Nephron progenitor cell (in vitro differentiated cells): Measurements from ENCODE around the gene TAS2R1.

ENCODE experiments used
- DNase-seq: peaks from one replicate; pipeline ENCODE4 v3.0.0; 2021
- H3K27ac Mint-ChIP-seq: 2 replicates; pipeline ENCODE4 v1.8.0; 2021; ENCODE audit warnings: mild to moderate bottlenecking, moderate library complexity, mixed read lengths
- H3K27me3 Mint-ChIP-seq: 2 replicates; pipeline ENCODE4 v1.8.0; 2021; ENCODE audit warnings: mild to moderate bottlenecking, low read depth, mixed read lengths; ENCODE audit not compliant: poor library complexity
- H3K36me3 Mint-ChIP-seq: 2 replicates; pipeline ENCODE4 v1.8.0; 2021; ENCODE audit warnings: low read depth, mixed read lengths
- H3K4me1 Mint-ChIP-seq: 2 replicates; pipeline ENCODE4 v1.8.0; 2021; ENCODE audit warnings: mixed read lengths
- H3K4me3 Mint-ChIP-seq: 2 replicates; pipeline ENCODE4 v1.8.0; 2021; ENCODE audit warnings: mild to moderate bottlenecking, moderate library complexity, mixed read lengths
- H3K9me3 Mint-ChIP-seq: 2 replicates; pipeline ENCODE4 v1.8.0; 2021; ENCODE audit warnings: mild to moderate bottlenecking, moderate library complexity, mixed read lengths
- TF ChIP-seq, protein P1 (sequence below): fragments of 200-600 bp; sonication (generic); IDR thresholded peaks from 2 replicates; pipeline ENCODE4 v1.5.0; 2021; ENCODE audit warnings: antibody characterized with exemption

The TAS2R1 gene

DNA sequence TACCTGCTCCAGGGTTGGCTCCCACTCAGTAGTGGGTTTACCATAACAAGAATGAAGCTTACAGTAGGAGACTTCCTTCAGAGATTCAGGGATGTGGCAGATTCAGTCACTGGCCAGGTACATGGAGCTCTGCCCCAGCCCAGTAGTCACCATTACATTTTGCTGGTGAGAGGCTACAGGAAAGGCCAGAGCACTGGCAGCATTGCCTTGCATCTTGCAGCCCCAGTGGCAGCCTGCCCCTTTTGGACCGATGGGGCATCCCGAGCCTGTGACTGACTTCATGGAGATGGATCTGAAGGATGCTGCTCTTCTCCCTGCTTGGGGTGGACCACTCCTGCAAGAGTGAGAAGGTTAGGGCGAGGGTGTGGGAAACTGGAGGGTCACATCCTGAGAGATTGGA lies 16.8 kb downstream of the TAS2R1 start:
- DNase-seq = no peak
- Mint-ChIP-seq H3K36me3 (peaks cover 7% of the 10 kb centered on the region), H3K27me3 (peaks cover 4% of the 10 kb centered on the region), H3K27ac (no peak overlapping the region), H3K9me3 (peaks cover 24% of the 10 kb centered on the region), H3K4me1 (peaks cover 18% of the 10 kb centered on the region), H3K4me3 (no peak overlapping the region)
- TF ChIP-seq, protein P1, sequence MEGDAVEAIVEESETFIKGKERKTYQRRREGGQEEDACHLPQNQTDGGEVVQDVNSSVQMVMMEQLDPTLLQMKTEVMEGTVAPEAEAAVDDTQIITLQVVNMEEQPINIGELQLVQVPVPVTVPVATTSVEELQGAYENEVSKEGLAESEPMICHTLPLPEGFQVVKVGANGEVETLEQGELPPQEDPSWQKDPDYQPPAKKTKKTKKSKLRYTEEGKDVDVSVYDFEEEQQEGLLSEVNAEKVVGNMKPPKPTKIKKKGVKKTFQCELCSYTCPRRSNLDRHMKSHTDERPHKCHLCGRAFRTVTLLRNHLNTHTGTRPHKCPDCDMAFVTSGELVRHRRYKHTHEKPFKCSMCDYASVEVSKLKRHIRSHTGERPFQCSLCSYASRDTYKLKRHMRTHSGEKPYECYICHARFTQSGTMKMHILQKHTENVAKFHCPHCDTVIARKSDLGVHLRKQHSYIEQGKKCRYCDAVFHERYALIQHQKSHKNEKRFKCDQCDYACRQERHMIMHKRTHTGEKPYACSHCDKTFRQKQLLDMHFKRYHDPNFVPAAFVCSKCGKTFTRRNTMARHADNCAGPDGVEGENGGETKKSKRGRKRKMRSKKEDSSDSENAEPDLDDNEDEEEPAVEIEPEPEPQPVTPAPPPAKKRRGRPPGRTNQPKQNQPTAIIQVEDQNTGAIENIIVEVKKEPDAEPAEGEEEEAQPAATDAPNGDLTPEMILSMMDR = no peak

DNA sequence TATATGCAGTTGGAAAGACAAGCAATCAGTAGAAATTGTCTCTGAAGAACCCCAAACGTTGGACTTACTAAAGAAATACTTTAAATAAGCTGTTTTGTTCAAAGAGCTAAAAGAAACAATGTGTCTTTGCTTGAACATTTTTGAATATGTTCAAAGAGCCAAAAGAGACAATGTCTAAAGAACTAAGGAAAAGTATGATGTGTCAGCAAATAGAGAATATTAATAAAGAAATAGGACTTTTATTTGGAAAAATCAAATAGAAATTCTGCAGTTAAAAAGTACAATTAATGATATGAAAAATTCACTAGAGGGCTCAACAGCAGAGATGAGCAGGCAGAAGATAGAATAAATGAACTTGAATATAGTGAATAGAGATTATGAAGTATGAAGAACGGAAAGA lies 19.2 kb downstream of the TAS2R1 start:
- Mint-ChIP-seq H3K36me3 (peaks cover 7% of the 10 kb centered on the region), H3K4me1 (peaks cover 4% of the 10 kb centered on the region), H3K4me3 (no peak overlapping the region), H3K9me3 (peaks cover 24% of the 10 kb centered on the region), H3K27ac (no peak overlapping the region), H3K27me3 (peaks cover 9% of the 10 kb centered on the region)
- no peak for DNase-seq
- TF ChIP-seq, protein P1 = no peak

DNA sequence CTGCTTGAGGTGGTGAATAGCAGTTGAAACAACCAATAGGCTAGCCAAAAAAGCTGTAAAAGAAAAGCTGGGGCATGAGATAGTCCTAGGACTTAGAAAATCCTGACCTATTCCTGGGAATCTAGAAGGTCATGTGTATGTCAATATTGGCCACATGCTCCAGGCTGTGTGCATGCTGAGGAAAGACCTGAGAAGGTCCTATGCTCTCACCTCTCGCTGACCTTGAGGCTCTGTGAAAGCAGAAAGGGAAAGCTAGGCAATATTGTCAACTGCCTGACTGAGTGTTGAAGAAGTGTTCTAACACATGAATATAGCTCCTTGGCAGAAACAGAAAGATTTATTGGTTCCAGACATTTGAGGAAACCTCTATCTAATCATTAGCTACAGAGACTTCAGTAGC lies 19.8 kb downstream of the TAS2R1 start:
- TF ChIP-seq, protein P1 = no peak
- Mint-ChIP-seq H3K4me1 (peaks cover 3% of the 10 kb centered on the region), H3K27me3 (peaks cover 9% of the 10 kb centered on the region), H3K4me3 (no peak overlapping the region), H3K27ac (no peak overlapping the region), H3K9me3 (peaks cover 24% of the 10 kb centered on the region), H3K36me3 (peaks cover 7% of the 10 kb centered on the region)
- DNase-seq = no peak

DNA sequence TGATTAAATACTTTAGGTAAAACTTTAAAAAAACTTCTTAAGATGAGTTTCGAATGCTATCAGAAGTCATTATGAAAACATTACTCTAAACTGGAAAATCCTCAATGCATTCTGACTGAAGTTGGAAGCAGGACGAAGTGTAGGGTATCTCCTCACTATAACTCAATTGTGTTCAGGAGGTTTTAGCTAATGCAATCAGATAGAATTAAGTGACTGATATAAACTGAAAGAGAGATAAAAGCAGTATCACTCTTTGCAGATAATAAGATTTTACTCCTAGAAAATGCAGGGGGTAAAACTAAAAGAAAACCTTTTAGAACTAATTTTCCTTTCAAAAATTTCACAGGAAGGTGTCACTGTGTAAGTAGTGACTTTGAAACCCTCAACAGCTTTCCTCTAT lies 22.1 kb downstream of the TAS2R1 start:
- H3K4me3 Mint-ChIP-seq = no peak overlapping the region
- H3K27me3 Mint-ChIP-seq = peaks cover 9% of the 10 kb centered on the region
- H3K27ac Mint-ChIP-seq = no peak overlapping the region
- H3K9me3 Mint-ChIP-seq = peaks cover 20% of the 10 kb centered on the region
- TF ChIP-seq, protein P1 = no peak
- peaks cover 7% of the 10 kb centered on the region for H3K36me3 Mint-ChIP-seq
- DNase-seq = no peak
- no peaks in the 10 kb centered on the region for H3K4me1 Mint-ChIP-seq

DNA sequence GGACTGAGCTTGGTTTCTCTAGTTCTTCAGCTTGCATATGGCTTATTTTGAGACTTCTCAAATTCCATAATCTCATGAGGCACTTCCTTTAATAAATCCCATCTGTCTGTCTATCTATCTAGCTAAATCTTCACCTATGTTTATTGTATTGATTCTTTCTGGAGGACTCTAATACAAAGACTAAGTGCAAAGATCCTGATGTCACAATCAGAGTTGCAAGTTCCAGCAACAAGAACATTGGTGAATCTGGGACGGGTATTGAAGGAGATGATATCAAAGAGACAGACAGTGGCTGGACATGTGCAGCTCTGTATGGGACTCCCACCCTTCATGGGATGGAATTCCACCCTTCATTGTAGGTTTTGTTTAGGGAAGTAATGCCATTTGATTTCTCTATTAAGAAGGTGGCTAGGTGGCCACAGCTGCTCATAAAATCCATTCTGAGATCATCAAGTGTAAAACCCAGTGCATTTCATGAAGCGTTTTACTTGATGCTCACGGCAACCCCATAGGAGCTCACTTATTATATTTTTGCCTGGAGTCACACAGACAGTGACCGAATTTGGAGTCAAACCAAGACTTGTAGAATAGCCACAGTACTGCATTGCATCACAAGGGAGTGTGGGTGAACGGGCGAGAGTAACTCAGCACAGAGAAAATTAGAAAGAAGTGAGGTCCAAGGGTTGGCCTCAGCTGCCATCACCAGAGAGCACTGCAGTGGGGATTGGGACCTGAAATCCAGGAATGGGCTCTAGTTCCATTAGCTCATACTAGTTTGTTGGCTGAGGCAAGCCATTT lies 24.9 kb downstream of the TAS2R1 start:
- DNase-seq = no peak
- TF ChIP-seq, protein P1 = no peak
- Mint-ChIP-seq H3K4me1 (no peaks in the 10 kb centered on the region), H3K9me3 (no peaks in the 10 kb centered on the region), H3K4me3 (no peak overlapping the region), H3K27me3 (peaks cover 5% of the 10 kb centered on the region), H3K27ac (no peak overlapping the region), H3K36me3 (no peaks in the 10 kb centered on the region)

DNA sequence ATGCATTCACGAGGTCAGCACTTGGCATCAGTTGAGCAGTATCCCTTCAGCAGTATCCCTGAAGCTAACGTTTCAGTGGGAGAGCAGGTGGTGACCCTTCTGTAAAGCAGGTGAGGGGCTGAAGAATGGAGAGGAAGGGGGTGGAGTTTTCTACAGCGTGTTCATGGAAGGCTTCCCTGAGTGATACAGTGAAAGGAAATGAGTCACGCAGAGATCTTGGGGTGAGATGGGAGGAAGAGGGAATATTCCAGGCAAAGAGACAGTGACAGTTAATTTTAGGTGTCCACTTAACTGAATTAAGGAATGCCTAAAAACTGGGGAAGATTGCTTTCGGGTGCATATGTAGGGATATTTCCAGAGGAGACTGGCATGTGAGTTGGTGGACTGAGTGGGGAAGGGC lies 25.7 kb downstream of the TAS2R1 start:
- Mint-ChIP-seq H3K27me3 (peaks cover 5% of the 10 kb centered on the region), H3K4me1 (no peaks in the 10 kb centered on the region), H3K36me3 (no peaks in the 10 kb centered on the region), H3K9me3 (no peaks in the 10 kb centered on the region), H3K4me3 (no peak overlapping the region), H3K27ac (no peak overlapping the region)
- no peak for DNase-seq
- TF ChIP-seq, protein P1 = no peak
